Measurements from ENCODE around the gene SOX13. TPM values are rescaled to one million over a fixed set of nuclear protein-coding genes. Genes with fewer than 3 reads are reported as not detected.
A peak's percentile ranks its signal among the peaks of the same experiment; 100 is the strongest.

Gene SOX13
- total and polyA plus RNA-seq, 8 donors = 12.0 to 27.2 (median 17.2) TPM

- intact Hi-C loops (cut with DNase I) = loop anchor here (5.0 to 10.0 kb wide), 4 partner anchors 54 to 257 kb away; partner anchors contain the start of gene SOX13 (in 2 of the 3)
- Histone ChIP-seq H3K27me3 (no peaks in the 10 kb centered on the region), H3K4me1 (peaks cover 17 to 24% (median 24%) of the 10 kb centered on the region in 3 donors), H3K27ac (peak overlapping the region; percentile 83 to 94 (median 90)), H3K36me3 (peaks cover 0 to 10% (median 0%) of the 10 kb centered on the region in 3 donors), H3K4me3 (peak overlapping the region in 2 of 4 donors; percentile 29 to 39), H3K9me3 (no peaks in the 10 kb centered on the region)
- ATAC-seq (peak; percentile 74 to 87 (median 80)), DNase-seq (peak; percentile 70 to 90 (median 79)), FAIRE-seq (no peak)
- peak; percentile 89 to 95 (median 90) for TF ChIP-seq CTCF (IDR thresholded peaks at IDR 0.05)
- WGBS, 2 donors = 7 to 8% methylated on average over 24 to 28 of the region's 29 CpGs
These were observed 56.3 kb downstream of the SOX13 start for GRCh38 chr1:204128964-204129896.

- FAIRE-seq (no peak), ATAC-seq (peak; percentile 81 to 86 (median 82)), DNase-seq (peak; percentile 85 to 98 (median 96))
- TF ChIP-seq CTCF (IDR thresholded peaks at IDR 0.05) = no peak
- no peaks in the 10 kb centered on the region for H3K27me3 ChIP-seq
- intact Hi-C loops (cut with DNase I) = no loop called here
- H3K4me1 ChIP-seq = peaks cover 17 to 24% (median 24%) of the 10 kb centered on the region in 3 donors
- peak overlapping the region in 1 of 4 donors; percentile 39 for H3K4me3 ChIP-seq
- no peaks in the 10 kb centered on the region for H3K9me3 ChIP-seq
- peak overlapping the region; percentile 83 to 94 (median 90) for H3K27ac ChIP-seq
- peaks cover 0 to 2% (median 0%) of the 10 kb centered on the region in 3 donors for H3K36me3 ChIP-seq
- WGBS, 2 donors = 13 to 30% methylated on average over 4 of the region's 4 CpGs
These were observed 57.3 kb downstream of the SOX13 start for GRCh38 chr1:204130178-204130577.

GRCh38 chr1:204130981-204131892 is 58.3 kb downstream of the SOX13 start:
- ATAC-seq (peak; percentile 1 to 23 (median 10)), FAIRE-seq (no peak), DNase-seq (peak in 4 of 6 donors; percentile 47 to 61 (median 59))
- H3K27ac ChIP-seq = peak overlapping the region; percentile 83 to 94 (median 90)
- H3K27me3 ChIP-seq = no peaks in the 10 kb centered on the region
- H3K4me3 ChIP-seq = no peak overlapping the region
- H3K36me3 ChIP-seq = no peaks in the 10 kb centered on the region
- peaks cover 17 to 24% (median 24%) of the 10 kb centered on the region in 3 donors for H3K4me1 ChIP-seq
- no peaks in the 10 kb centered on the region for H3K9me3 ChIP-seq
- 42 to 47% methylated on average over 11 of the region's 11 CpGs for WGBS, 2 donors
- no peak for TF ChIP-seq CTCF (IDR thresholded peaks at IDR 0.05)
- intact Hi-C loops (cut with DNase I) = no loop called here

GRCh38 chr1:204131978-204132377 is 59.1 kb downstream of the SOX13 start:
- no peak for TF ChIP-seq CTCF (IDR thresholded peaks at IDR 0.05)
- intact Hi-C loops (cut with DNase I) = no loop called here
- no peak overlapping the region for H3K4me3 ChIP-seq
- peaks cover 17 to 24% (median 24%) of the 10 kb centered on the region in 3 donors for H3K4me1 ChIP-seq
- DNase-seq (no peak), FAIRE-seq (no peak), ATAC-seq (no peak)
- H3K27ac ChIP-seq = peak overlapping the region; percentile 19 to 94 (median 86)
- H3K9me3 ChIP-seq = no peaks in the 10 kb centered on the region
- no peaks in the 10 kb centered on the region for H3K36me3 ChIP-seq
- H3K27me3 ChIP-seq = no peaks in the 10 kb centered on the region
- WGBS, 2 donors = 76 to 82% methylated on average over 4 of the region's 4 CpGs

Data from pancreas (tissue), 10 donors.